ENCODE measurements around the gene GRM8.
"Not testable (repeated sequence)": the region's sequence is repeated elsewhere in the genome, so short reads cannot be mapped to it uniquely, and the experiment has no call there.

Gene GRM8

GRCh38 chr7:126702242-126703016, 550.3 kb downstream of the GRM8 start:
- no peak for DNase-seq

- peak; percentile 89 to 92 for DNase-seq
Observed at GRCh38 chr7:126700807-126701604, 551.7 kb downstream of the GRM8 start.

DNA sequence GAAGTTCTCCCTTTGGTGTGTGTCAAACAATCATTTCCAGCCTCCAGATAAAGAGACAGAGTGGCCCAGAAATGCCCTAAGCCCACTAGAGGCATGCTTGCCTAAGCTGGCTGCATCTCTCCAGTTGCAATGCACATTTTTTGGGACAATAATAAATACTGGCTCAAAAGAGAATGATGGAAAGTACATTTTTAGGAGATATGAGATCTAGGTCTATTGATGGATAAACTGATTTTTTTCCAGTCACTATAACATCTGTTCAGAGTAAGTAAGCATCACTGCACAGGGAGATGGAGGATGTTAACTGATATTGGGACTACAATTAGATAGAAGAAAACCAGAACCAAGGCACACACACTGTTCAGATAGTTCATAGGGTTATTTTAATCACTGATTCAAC, 553.0 kb downstream of the GRM8 start:
- no peak for DNase-seq

DNA sequence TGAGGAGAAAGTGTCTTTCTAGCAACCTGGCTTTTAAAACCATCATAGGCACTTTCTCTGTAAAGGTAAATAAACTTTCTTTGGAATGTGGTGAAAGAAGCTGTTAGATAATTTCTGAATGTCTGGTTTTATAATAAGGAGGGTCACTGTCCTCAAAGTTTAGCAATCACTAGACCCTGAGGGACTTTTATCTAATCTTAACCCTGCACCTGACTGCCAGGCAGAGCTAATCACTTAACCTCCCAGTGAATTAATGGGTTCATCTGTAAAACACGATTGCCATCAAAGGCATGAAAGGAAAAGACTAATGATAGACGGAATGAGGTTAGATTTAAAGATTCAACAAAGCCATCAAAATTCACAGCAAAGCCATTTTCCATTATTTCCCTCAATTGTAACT, 553.8 kb downstream of the GRM8 start:
- DNase-seq: no peak

DNA sequence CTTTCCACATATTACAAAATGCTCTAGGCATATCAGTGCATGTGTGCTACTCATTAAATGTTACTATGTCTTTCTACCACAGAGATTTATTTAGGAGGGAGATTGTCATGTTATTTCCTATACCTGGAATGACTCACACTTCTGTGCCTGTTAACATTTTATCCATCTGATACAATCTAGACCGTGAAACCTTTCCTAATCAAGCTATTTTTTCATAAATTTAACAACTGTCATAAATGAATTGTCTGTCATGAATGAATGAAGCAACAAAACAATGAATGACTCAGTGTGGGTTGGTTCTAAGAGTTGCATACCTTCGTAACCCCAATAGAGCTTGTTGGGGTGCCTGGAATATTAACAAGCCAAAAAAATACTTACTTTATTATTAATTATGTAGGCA, 554.3 kb downstream of the GRM8 start:
- DNase-seq: no peak

DNA sequence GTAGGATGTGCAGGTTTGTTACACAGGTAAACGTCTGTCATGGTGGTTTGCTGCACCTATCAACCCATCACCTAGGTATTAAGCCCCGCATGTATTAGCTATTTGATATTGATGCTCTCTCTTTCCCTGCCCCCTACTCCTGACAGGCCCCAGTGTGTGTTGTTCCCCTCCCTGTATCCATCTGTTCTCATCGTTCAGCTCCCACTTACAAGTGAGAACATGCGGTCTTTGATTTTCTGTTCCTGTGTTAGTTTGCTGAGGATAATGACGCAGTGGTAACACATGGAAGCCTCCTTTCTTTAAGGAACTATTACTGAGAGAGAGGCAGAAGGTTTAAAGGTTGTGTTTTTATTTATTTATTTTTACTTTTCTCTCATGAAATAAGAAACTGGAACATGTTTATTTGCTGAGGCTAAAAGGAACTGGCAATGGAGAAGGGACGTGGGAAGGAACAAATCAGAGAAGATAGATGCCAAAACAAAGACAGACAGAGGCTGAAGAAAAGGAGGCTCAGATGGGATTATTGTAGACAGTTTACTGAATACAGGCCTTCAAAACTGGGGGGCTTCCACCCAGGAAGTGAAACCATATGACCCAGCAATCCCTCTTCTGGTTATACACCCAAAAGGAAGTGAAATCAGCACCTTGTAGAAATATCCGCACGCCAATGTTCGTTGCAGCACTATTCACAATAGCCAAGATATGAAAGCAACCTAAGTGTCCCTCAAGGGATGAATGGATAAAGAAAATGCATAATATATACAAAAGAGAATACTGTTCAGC, 556.3 kb downstream of the GRM8 start:
- DNase-seq: no peak

- DNase-seq: no peak
Observed at GRCh38 chr7:126690848-126691751, 561.6 kb downstream of the GRM8 start.

DNA sequence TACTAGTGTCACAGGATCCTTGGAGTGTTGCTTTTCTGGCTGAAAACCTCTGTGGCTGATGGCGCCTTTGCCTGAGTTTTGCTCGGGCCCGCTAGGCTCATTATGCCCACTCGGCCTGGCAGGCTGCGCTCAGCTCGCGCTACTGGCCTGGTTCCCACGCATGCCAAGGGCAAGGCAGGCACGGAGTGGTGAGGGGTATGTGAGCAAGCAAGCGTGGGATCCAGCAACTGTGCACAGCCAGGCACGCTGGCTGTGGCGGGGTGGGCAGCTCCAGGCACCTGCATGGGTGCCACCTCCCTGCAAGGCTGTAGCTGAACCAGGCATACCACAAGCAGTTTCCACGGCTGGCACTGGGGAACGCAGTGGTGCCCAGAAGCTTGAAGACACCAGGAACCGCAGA, 562.6 kb downstream of the GRM8 start:
- no peak for DNase-seq

GRCh38 chr7:126689037-126689436, 563.7 kb downstream of the GRM8 start:
- DNase-seq: no peak

DNA sequence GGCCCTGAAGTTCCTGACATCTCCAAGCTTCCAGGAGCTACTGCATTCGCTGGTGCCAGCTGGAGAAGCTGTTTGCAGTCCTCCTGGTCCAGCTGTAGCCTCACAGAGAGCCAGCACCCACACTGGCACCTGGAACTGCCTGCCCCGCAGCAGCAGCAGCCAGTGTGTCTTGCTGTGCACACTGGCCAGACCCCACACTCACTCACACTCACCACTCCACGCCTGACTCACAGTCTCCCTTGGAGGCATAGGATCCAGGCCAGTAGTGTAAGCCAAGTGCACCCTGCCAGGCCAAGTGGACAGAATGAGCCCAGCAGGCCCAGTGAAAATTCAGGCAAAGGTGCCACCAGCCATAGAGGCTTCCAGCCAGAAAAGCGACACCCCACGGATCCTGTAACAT, 566.3 kb downstream of the GRM8 start:
- DNase-seq: no peak

- DNase-seq: no peak
Observed at GRCh38 chr7:126685596-126685995, 567.1 kb downstream of the GRM8 start.

GRCh38 chr7:126685018-126685573, 567.6 kb downstream of the GRM8 start:
- DNase-seq: no peak

DNA sequence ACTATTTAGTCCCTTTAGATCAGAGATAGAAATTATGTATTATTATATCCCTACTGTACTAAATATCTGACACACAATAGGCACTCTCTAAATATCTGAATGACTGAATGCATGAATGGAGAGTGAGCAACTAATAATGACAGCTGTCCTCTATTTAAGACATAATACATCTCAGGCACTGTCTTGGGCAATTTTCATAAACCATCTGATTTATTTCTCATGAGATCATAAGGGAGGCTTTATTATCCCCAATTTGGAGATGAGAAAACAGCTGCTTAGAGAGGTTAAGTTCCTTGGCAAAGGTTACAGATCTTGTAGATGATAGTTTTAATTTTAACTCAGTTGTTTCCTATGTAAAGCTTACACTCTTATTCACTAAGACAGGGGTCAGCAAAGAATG, 570.6 kb downstream of the GRM8 start:
- DNase-seq: no peak

GRCh38 chr7:126668762-126669161, 584.0 kb downstream of the GRM8 start:
- not testable (repeated sequence) for DNase-seq

GRCh38 chr7:126668367-126668752, 584.4 kb downstream of the GRM8 start:
- no peak for DNase-seq

DNA sequence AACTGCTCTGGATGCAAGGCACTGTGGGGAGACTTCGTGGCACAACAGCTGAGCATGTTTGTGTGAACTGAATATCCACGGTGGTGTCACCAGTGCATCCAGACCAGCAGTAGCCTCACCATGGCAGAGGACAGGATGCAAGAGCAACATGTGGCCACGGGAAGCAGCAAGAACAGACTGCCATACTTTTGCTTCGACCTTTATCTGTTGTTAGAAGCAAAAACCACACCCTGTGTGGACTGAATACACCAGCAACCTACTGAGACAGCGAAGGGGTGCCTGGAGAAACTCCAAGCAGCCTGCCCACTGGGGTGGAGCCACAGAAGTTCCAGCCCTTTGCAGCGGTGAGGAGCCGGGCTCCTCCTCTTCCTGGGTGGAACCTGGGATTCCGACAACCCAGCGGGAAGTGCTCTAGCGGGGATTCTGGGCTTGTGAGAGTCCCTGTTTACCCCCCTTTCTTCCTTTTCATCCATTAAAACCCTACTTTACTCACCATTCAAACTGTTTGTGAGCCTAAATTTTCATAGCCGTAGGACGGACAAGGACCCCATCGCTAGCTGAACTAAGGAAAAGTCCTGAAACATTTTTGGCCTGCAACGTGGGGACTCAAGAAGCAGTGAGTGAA, 584.9 kb downstream of the GRM8 start:
- DNase-seq: no peak

GRCh38 chr7:126662856-126663255, 589.9 kb downstream of the GRM8 start:
- DNase-seq: no peak

DNA sequence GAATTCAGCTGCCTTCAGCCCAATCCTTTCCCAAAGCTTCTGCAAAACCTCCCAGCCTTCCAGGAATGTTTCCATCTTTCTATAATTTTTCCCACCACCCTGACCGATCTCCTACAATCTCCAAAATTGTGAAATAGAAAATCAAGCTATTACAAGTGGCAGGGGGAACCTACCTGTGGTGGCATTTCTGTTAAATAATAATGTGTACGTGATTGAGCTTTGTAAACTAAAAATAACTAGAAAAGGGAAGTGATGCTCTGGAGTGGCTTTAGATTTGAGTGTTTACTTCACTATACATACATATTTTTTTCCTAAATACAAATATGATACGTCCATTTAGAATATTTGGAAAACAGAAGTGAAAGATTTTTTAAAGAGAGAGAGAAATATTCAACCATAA, 593.6 kb downstream of the GRM8 start:
- DNase-seq: no peak

- DNase-seq: no peak
Observed at GRCh38 chr7:126658684-126659083, 594.1 kb downstream of the GRM8 start.

DNA sequence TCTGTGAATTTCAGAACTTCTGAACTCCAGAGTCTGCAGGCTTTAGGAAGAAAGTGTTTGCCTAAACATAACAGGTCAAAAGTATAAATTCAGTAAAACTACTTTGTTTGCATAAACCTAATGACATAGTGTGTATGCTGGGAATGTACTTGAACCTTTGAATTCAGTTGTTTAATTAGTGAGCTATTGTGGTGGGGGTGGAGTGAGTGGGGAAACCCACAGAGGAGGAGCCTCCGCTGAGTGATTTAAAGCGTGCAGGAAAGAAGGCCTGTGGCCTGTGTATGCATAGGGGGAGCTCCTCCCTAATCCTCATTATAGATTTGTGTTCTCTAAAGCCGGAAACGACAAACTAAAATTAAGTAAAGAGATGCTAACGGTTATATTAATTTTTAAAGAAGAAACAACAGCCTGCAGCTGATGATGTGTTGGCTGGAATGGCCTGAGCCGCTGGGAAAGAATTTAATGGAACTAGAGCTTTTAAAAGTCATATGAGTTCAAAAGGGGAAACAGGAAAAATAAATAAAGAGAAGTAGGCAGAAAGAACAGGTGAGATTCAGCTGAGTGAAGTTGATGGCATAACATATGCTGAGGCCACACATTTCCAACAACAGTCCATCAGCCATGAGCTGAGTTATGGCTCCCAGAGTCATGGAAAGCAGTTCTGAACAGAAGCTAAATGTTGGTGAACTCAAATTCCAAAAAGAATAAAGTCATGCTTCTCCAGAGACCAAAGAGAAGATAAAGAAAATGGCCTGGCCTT, 595.0 kb downstream of the GRM8 start:
- no peak for DNase-seq

DNA sequence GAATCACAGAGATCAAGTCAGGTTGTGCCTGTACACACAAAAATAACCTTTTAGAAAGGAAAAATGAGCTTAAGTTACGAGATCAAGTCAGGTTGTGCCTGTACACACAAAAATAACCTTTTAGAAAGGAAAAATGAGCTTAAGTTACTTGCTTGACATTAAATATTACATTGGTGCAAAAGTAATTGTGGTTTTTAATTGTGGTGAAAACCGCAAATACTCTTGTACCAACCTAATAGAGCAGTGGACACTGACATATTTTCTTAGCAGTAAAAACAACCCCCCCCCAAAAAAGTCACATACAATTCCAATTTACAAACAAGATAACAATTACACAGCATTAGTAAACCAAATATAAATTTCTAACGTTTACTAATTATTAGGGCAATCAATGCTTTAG, 595.6 kb downstream of the GRM8 start:
- no peak for DNase-seq

Measured in AML-193 (cell line).